ENCODE measurements around the gene CCDC148. TPM values are rescaled to one million over a fixed set of nuclear protein-coding genes. Genes with fewer than 3 reads are reported as not detected.
A peak's percentile ranks its signal among the peaks of the same experiment; 100 is the strongest.
"Not testable (repeated sequence)": the region's sequence is repeated elsewhere in the genome, so short reads cannot be mapped to it uniquely, and the experiment has no call there.

CCDC148 gene
- total RNA-seq, 1 donor from 2014 or later, result 1.8 TPM

DNA sequence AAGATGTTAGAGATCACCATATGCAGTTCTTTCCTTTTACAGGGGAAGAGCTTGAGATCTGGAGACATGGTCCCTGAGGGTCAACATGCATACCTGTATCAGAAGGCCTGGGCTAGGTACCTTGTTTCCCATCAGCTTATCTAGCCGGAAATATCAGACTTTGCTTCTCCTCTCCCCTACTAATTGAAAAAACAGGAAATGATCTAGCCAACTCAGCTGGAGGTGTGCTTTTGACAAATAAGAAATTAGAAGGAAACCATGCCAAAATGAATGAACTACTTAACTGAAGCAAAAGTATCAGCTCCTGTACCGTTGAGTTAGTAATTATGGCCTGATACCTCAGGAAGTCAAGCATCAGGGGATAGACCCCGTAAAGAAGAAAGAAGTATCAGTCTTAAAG lies 20.6 kb upstream of the CCDC148 start:
- TF ChIP-seq, protein P1, sequence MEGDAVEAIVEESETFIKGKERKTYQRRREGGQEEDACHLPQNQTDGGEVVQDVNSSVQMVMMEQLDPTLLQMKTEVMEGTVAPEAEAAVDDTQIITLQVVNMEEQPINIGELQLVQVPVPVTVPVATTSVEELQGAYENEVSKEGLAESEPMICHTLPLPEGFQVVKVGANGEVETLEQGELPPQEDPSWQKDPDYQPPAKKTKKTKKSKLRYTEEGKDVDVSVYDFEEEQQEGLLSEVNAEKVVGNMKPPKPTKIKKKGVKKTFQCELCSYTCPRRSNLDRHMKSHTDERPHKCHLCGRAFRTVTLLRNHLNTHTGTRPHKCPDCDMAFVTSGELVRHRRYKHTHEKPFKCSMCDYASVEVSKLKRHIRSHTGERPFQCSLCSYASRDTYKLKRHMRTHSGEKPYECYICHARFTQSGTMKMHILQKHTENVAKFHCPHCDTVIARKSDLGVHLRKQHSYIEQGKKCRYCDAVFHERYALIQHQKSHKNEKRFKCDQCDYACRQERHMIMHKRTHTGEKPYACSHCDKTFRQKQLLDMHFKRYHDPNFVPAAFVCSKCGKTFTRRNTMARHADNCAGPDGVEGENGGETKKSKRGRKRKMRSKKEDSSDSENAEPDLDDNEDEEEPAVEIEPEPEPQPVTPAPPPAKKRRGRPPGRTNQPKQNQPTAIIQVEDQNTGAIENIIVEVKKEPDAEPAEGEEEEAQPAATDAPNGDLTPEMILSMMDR (IDR thresholded peaks at IDR 0.05; ENCODE audit: partially characterized antibody, unreplicated experiment), result no peak
- peaks cover 5% of the 10 kb centered on the region for H3K36me3 Mint-ChIP-seq (ENCODE audit: unreplicated experiment)
- no peaks in the 10 kb centered on the region for H3K9me3 Mint-ChIP-seq (ENCODE audit: unreplicated experiment)
- peaks cover 2% of the 10 kb centered on the region for H3K27me3 Mint-ChIP-seq (ENCODE audit: unreplicated experiment)
- DNase-seq, result no peak
- H3K4me3 Mint-ChIP-seq (ENCODE audit: unreplicated experiment), result no peak overlapping the region
- no peak overlapping the region for H3K27ac Mint-ChIP-seq (ENCODE audit: unreplicated experiment)
- H3K4me1 Mint-ChIP-seq (ENCODE audit: low read depth, unreplicated experiment), result peaks cover 3% of the 10 kb centered on the region

DNA sequence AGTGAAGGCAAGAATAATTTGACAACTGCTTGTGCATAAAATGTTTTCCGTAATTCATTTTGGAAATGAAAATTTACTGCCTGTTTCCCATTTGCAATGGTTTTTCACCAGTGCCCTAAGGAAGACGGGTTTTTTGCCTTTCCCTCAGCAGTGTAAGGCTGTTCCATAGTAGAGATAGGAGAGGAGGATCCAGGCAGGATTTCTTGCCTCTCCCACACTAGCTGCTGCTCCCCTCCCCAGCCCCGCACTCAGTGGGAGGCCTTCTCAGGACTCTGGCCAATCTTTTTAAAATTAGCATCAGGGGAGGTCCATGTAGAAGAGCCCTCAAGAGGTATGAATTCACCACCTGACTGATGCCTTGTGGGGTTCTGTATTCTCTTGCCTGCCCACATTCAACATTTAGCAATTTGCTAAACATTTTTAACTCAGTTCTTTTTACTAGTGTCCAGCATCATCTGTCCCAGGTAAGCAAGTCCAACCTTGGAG lies 18.0 kb upstream of the CCDC148 start:
- DNase-seq; H3K4me3 Mint-ChIP-seq (ENCODE audit: unreplicated experiment); H3K27me3 Mint-ChIP-seq (ENCODE audit: unreplicated experiment); H3K36me3 Mint-ChIP-seq (ENCODE audit: unreplicated experiment); H3K27ac Mint-ChIP-seq (ENCODE audit: unreplicated experiment); H3K9me3 Mint-ChIP-seq (ENCODE audit: unreplicated experiment); H3K4me1 Mint-ChIP-seq (ENCODE audit: low read depth, unreplicated experiment): not testable (repeated sequence)

DNA sequence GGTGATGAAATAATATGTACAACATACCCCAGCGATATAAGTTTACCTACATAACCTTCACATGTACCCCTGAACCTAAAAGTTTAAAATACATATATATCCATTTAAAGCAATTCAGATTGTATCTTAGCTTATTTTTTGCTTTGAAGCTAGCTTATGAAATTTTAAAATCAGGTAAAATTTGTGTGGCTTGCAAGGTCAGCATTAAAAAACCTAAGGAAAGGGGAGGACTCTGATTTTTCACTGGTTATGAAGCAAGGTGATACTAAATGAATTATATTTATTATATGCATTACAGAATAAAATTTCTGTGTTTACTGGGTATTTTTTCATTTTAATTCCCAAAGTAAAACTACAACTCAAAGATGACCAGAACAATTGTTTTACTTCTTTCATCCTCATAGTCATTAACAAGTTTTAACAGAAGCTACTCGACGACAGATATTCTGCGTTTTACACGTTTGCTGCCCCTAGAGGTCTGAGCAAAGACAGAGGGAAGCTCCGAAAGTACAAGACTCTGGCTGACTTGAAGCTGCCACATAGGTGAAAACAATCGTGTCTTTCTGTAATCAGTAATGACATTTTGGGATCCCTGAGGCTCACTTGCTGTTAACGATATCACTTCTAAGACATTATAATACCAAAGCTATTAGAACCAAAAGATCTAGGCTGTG lies 17.3 kb upstream of the CCDC148 start:
- Mint-ChIP-seq H3K36me3 (ENCODE audit: unreplicated experiment) (peaks cover 5% of the 10 kb centered on the region), H3K9me3 (ENCODE audit: unreplicated experiment) (no peaks in the 10 kb centered on the region), H3K4me3 (ENCODE audit: unreplicated experiment) (no peak overlapping the region), H3K27ac (ENCODE audit: unreplicated experiment) (no peak overlapping the region), H3K4me1 (ENCODE audit: low read depth, unreplicated experiment) (peaks cover 3% of the 10 kb centered on the region), H3K27me3 (ENCODE audit: unreplicated experiment) (no peaks in the 10 kb centered on the region)
- no peak for DNase-seq
- TF ChIP-seq, protein P1 (IDR thresholded peaks at IDR 0.05; ENCODE audit: partially characterized antibody, unreplicated experiment), result peak; percentile 37

DNA sequence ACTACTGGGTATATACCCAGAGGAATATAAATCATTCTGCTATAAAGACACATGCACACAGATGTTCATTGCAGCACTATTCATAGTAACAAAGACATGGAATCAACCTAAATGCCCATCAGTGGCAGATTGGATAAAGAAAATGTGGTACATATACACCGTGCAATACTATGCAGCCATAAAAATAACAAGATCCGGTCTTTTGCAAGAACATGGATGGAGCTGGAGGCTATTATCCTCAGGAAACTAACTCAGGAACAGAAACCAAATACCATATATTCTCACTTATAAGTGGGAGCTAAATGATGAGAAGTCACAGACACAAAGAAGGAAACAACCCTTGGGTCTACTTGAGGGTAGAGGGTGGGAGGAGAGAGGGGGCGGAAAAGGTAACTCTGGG lies 16.7 kb upstream of the CCDC148 start:
- H3K27me3 Mint-ChIP-seq (ENCODE audit: unreplicated experiment); H3K9me3 Mint-ChIP-seq (ENCODE audit: unreplicated experiment); H3K4me3 Mint-ChIP-seq (ENCODE audit: unreplicated experiment); DNase-seq; H3K4me1 Mint-ChIP-seq (ENCODE audit: low read depth, unreplicated experiment); H3K36me3 Mint-ChIP-seq (ENCODE audit: unreplicated experiment); H3K27ac Mint-ChIP-seq (ENCODE audit: unreplicated experiment): not testable (repeated sequence)

DNA sequence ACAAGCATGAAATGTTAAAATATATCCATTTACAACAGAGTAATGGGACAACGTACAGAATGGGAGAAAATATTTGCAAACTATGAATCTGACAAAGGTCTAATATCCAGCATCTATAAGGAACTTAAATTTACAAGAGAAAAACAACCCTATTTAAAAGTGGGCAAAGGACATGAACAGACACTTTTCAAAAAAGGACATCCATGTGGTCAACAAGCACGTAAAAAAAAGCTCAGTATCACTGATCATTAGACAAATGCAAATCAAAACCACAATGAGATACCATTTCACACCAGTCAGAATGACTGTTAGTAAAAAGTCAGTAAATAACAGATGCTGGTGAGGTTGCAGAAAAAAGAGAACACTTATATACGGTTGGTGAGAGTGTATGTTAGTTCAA lies 16.3 kb upstream of the CCDC148 start:
- not testable (repeated sequence) for H3K4me1 Mint-ChIP-seq (ENCODE audit: low read depth, unreplicated experiment); H3K9me3 Mint-ChIP-seq (ENCODE audit: unreplicated experiment); H3K36me3 Mint-ChIP-seq (ENCODE audit: unreplicated experiment); H3K27me3 Mint-ChIP-seq (ENCODE audit: unreplicated experiment); DNase-seq; H3K27ac Mint-ChIP-seq (ENCODE audit: unreplicated experiment); H3K4me3 Mint-ChIP-seq (ENCODE audit: unreplicated experiment)

DNA sequence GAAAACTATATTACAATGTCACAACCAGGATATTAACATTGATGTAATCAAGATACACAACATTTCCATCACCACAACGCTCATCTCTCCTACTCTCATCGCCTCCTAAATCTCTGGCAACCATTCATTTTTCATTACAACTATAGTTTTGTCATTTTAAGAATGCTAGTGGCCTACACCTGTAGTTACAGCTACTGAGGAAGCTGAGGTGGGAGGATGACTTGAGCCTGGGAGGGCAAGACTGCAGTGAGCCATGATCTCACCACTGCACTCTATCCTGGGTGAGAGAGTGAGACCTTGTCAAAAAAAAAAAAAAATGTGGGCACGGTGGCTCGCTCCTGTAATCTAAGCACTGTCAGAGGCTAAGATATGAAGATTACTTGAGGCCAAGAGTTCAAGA lies 10.7 kb upstream of the CCDC148 start:
- no peaks in the 10 kb centered on the region for H3K36me3 Mint-ChIP-seq (ENCODE audit: unreplicated experiment)
- H3K4me3 Mint-ChIP-seq (ENCODE audit: unreplicated experiment), result no peak overlapping the region
- H3K27me3 Mint-ChIP-seq (ENCODE audit: unreplicated experiment), result no peaks in the 10 kb centered on the region
- no peaks in the 10 kb centered on the region for H3K4me1 Mint-ChIP-seq (ENCODE audit: low read depth, unreplicated experiment)
- TF ChIP-seq, protein P1 (IDR thresholded peaks at IDR 0.05; ENCODE audit: partially characterized antibody, unreplicated experiment), result no peak
- DNase-seq, result no peak
- no peaks in the 10 kb centered on the region for H3K9me3 Mint-ChIP-seq (ENCODE audit: unreplicated experiment)
- H3K27ac Mint-ChIP-seq (ENCODE audit: unreplicated experiment), result no peak overlapping the region

All from glutamatergic neuron (in vitro differentiated cells).